A549 (cell line): ENCODE data around the gene OPCML.

Experiments used
- CBX8 ChIP-seq: fragments of 200-600 bp; sonication (generic); IDR thresholded peaks from 2 replicates; pipeline ENCODE4 v1.6.1; 2016
- CEBPB ChIP-seq, 2 experiments: fragments of >200 bp in 1 of 2; sonication (Bioruptor Twin) in 1 of 2; formaldehyde crosslinking in 1 of 2; IDR thresholded peaks; 2 replicates each; pipeline ENCODE4 v1.6.1; 2012 to 2016
- CTCF ChIP-seq: fragments of >200 bp; sonication (Bioruptor Twin); formaldehyde crosslinking; IDR thresholded peaks from 3 replicates; pipeline ENCODE4 v1.5.1; 2016
- EP300 ChIP-seq, 2 experiments: fragments of >200 bp; sonication (Bioruptor Twin); formaldehyde crosslinking; IDR thresholded peaks; 2 replicates in 1 of 2; 3 replicates in 1 of 2; pipeline ENCODE4 v1.6.1; 2016 to 2017
- KDM1A ChIP-seq: fragments of 200-600 bp; sonication (generic); IDR thresholded peaks from 2 replicates; pipeline ENCODE4 v1.6.1; 2016; ENCODE audit warnings: low read depth, mild to moderate bottlenecking
- MAZ ChIP-seq: fragments of 150-350 bp; IDR thresholded peaks from 2 replicates; pipeline ENCODE4 v1.6.1; 2014; ENCODE audit warnings: antibody characterized with exemption, low read depth, low read length, borderline replicate concordance
- NR3C1 ChIP-seq: fragments of >200 bp; sonication (Bioruptor Twin); formaldehyde crosslinking; IDR thresholded peaks from 3 replicates; pipeline ENCODE4 v1.6.1; 2017
- POLR2A ChIP-seq: IDR thresholded peaks from 2 replicates; pipeline ENCODE4 v1.6.1; 2012; ENCODE audit warnings: mild to moderate bottlenecking, low read length
- RAD21 ChIP-seq, 2 experiments: fragments of >200 bp in 1 of 2; sonication (Bioruptor Twin) in 1 of 2; formaldehyde crosslinking in 1 of 2; IDR thresholded peaks in 1 of 2; conservative IDR thresholded peaks in 1 of 2; 2 replicates in 1 of 2; 3 replicates in 1 of 2; pipeline ENCODE4 v1.6.1; 2012 to 2018; ENCODE audit warnings: inconsistent platforms in 1 of 2
- RFX5 ChIP-seq: fragments of 450-650 bp; IDR thresholded peaks from 2 replicates; pipeline ENCODE4 v1.7.1; 2014; ENCODE audit warnings: antibody characterized with exemption, mild to moderate bottlenecking, moderate library complexity
- SMC3 ChIP-seq: fragments of >200 bp; sonication (Bioruptor Twin); formaldehyde crosslinking; IDR thresholded peaks from 3 replicates; pipeline ENCODE4 v1.6.1; 2018; ENCODE audit warnings: inconsistent platforms
- ZFP36 ChIP-seq: fragments of 450-650 bp; IDR thresholded peaks from 2 replicates; pipeline ENCODE4 v1.6.1; 2014; ENCODE audit warnings: borderline replicate concordance; ENCODE audit not compliant: partially characterized antibody

GRCh38 chr11:133191931-133192330 lies 340.4 kb downstream of the OPCML start:
- no peak for TF ChIP-seq RAD21 (conservative IDR thresholded peaks at IDR 0.05 in 1 of 2, IDR thresholded peaks at IDR 0.05 in 1 of 2)
- no peak for TF ChIP-seq CTCF
- no peak for TF ChIP-seq SMC3
- no peak for TF ChIP-seq ZFP36
- no peak for TF ChIP-seq POLR2A
- TF ChIP-seq RFX5, result no peak
- TF ChIP-seq CBX8, result no peak
- TF ChIP-seq EP300 (IDR thresholded peaks at IDR 0.05), result no peak
- TF ChIP-seq NR3C1, result no peak
- no peak for TF ChIP-seq CEBPB (IDR thresholded peaks at IDR 0.05)
- TF ChIP-seq KDM1A, result no peak
- no peak for TF ChIP-seq MAZ
